ENCODE data around the gene UBE2A. TPM values are rescaled to one million over a fixed set of nuclear protein-coding genes. Genes with fewer than 3 reads are reported as not detected.
A peak's percentile ranks its signal among the peaks of the same experiment; 100 is the strongest.

The UBE2A gene
- polyA plus RNA-seq, 1 experiment, result 66.5 TPM

- Histone ChIP-seq H3K27ac (ENCODE audit: low read depth, low read length) (no peak overlapping the region), H3K27me3 (ENCODE audit: control insufficient read depth, insufficient read depth, low read length) (no peaks in the 10 kb centered on the region), H3K9me3 (ENCODE audit: control insufficient read depth, insufficient read depth, low read length) (no peaks in the 10 kb centered on the region), H3K4me3 (ENCODE audit: low read depth, low read length) (peak overlapping the region; percentile 65)
- no peak for TF ChIP-seq CTCF (IDR thresholded peaks at IDR 0.05; ENCODE audit: low read depth, low read length)
- no peak for DNase-seq (ENCODE audit: low read depth, low spot score)
- CTCF ChIA-PET, result interaction anchor here (0.6 to 1.1 kb wide), 2 partner anchors 37 to 104 kb away, joined by 3 to 4 read pairs; no protein-coding TSS in a partner anchor
- POLR2A ChIA-PET, result interaction anchor here (0.6 to 2.3 kb wide), 4 partner anchors 33 to 185 kb away, joined by 3 to 16 read pairs (median 4); partner anchors contain the start of genes SEPTIN6 and SOWAHD
Observed at GRCh38 chrX:119573222-119573621, 1.1 kb upstream of the UBE2A start.

GRCh38 chrX:119573840-119574393, 446 bp upstream of the UBE2A start:
- TF ChIP-seq CTCF (IDR thresholded peaks at IDR 0.05; ENCODE audit: low read depth, low read length), result no peak
- POLR2A ChIA-PET, result interaction anchor here (0.5 to 2.3 kb wide), 11 partner anchors 8 to 1089 kb away, joined by 3 to 16 read pairs (median 3); partner anchors contain the start of genes RPL39, SEPTIN6, SOWAHD and STEEP1
- H3K4me3 ChIP-seq (ENCODE audit: low read depth, low read length), result peak overlapping the region; percentile 65
- DNase-seq (ENCODE audit: low read depth, low spot score), result no peak
- peak overlapping the region; percentile 77 for H3K27ac ChIP-seq (ENCODE audit: low read depth, low read length)
- no peaks in the 10 kb centered on the region for H3K27me3 ChIP-seq (ENCODE audit: control insufficient read depth, insufficient read depth, low read length)
- H3K9me3 ChIP-seq (ENCODE audit: control insufficient read depth, insufficient read depth, low read length), result no peaks in the 10 kb centered on the region
- CTCF ChIA-PET, result interaction anchor here (0.6 to 1.3 kb wide), 4 partner anchors 36 to 105 kb away, joined by 3 to 4 read pairs (median 3); no protein-coding TSS in a partner anchor

GRCh38 chrX:119579414-119579813, 5.1 kb downstream of the UBE2A start:
- Histone ChIP-seq H3K9me3 (ENCODE audit: control insufficient read depth, insufficient read depth, low read length) (no peaks in the 10 kb centered on the region), H3K27ac (ENCODE audit: low read depth, low read length) (no peak overlapping the region), H3K27me3 (ENCODE audit: control insufficient read depth, insufficient read depth, low read length) (no peaks in the 10 kb centered on the region), H3K4me3 (ENCODE audit: low read depth, low read length) (no peak overlapping the region)
- no peak for DNase-seq (ENCODE audit: low read depth, low spot score)
- TF ChIP-seq CTCF (IDR thresholded peaks at IDR 0.05; ENCODE audit: low read depth, low read length), result no peak
- ChIA-PET CTCF (no interaction called here), POLR2A (no interaction called here)

- DNase-seq (ENCODE audit: low read depth, low spot score), result no peak
- Histone ChIP-seq H3K27ac (ENCODE audit: low read depth, low read length) (no peak overlapping the region), H3K27me3 (ENCODE audit: control insufficient read depth, insufficient read depth, low read length) (no peaks in the 10 kb centered on the region), H3K4me3 (ENCODE audit: low read depth, low read length) (no peak overlapping the region), H3K9me3 (ENCODE audit: control insufficient read depth, insufficient read depth, low read length) (no peaks in the 10 kb centered on the region)
- TF ChIP-seq CTCF (IDR thresholded peaks at IDR 0.05; ENCODE audit: low read depth, low read length), result no peak
- ChIA-PET POLR2A (no interaction called here), CTCF (interaction anchor here (1.1 to 1.6 kb wide), 3 partner anchors 27 to 146 kb away, joined by 4 to 6 read pairs (median 5); no protein-coding TSS in a partner anchor)
Observed at GRCh38 chrX:119583431-119584059, 9.2 kb downstream of the UBE2A start.

GRCh38 chrX:119589810-119590209, 15.4 kb downstream of the UBE2A start:
- Histone ChIP-seq H3K9me3 (ENCODE audit: control insufficient read depth, insufficient read depth, low read length) (no peaks in the 10 kb centered on the region), H3K27me3 (ENCODE audit: control insufficient read depth, insufficient read depth, low read length) (no peaks in the 10 kb centered on the region), H3K27ac (ENCODE audit: low read depth, low read length) (no peak overlapping the region), H3K4me3 (ENCODE audit: low read depth, low read length) (no peak overlapping the region)
- no peak for TF ChIP-seq CTCF (IDR thresholded peaks at IDR 0.05; ENCODE audit: low read depth, low read length)
- CTCF ChIA-PET, result no interaction called here
- POLR2A ChIA-PET, result no interaction called here
- no peak for DNase-seq (ENCODE audit: low read depth, low spot score)
